HepG2 (cell line): Measurements from ENCODE around the gene FTCD. TPM values are rescaled to one million over a fixed set of nuclear protein-coding genes. Genes with fewer than 3 reads are reported as not detected.

Experiments
- ATF4 ChIP-seq, 2 experiments: fragments of 450-650 bp in 1 of 2; sonication (generic) in 1 of 2; formaldehyde crosslinking; IDR thresholded peaks; 2 replicates each; pipeline versions ENCODE4 v1.5.0 to v1.8.0; 2020 to 2022; ENCODE audit warnings: mild to moderate bottlenecking in 1 of 2, missing genetic modification reagents in 1 of 2
- ATM ChIP-seq: fragments of 450-650 bp; IDR thresholded peaks from 2 replicates; pipeline ENCODE4 v1.7.1; 2017; ENCODE audit warnings: mild to moderate bottlenecking, borderline replicate concordance
- CBFB ChIP-seq: sonication (generic); formaldehyde crosslinking; IDR thresholded peaks from 2 replicates; pipeline ENCODE4 v1.4.0; 2020; ENCODE audit warnings: missing genetic modification reagents
- ETV6 ChIP-seq: sonication (generic); formaldehyde crosslinking; conservative IDR thresholded peaks from 2 replicates; pipeline ENCODE4 v1.4.0; 2020; ENCODE audit warnings: missing genetic modification reagents
- HIC2 ChIP-seq: sonication (generic); formaldehyde crosslinking; IDR thresholded peaks from 2 replicates; pipeline ENCODE4 v1.9.0; 2022; ENCODE audit warnings: low read depth, missing genetic modification reagents
- ISX ChIP-seq: sonication (generic); formaldehyde crosslinking; conservative IDR thresholded peaks from 2 replicates; pipeline ENCODE4 v1.5.0; 2020; ENCODE audit warnings: missing genetic modification reagents
- MBD4 ChIP-seq: IDR thresholded peaks from 2 replicates; pipeline ENCODE4 v1.6.1; 2012; ENCODE audit warnings: low read length, inconsistent platforms, borderline replicate concordance
- MTF2 ChIP-seq: sonication (generic); formaldehyde crosslinking; IDR thresholded peaks from 2 replicates; pipeline ENCODE4 v1.5.0; 2020; ENCODE audit warnings: missing genetic modification reagents, borderline replicate concordance
- MYC ChIP-seq: sonication (generic); formaldehyde crosslinking; IDR thresholded peaks from 2 replicates; pipeline ENCODE4 v1.9.0; 2021; ENCODE audit warnings: missing genetic modification reagents, borderline replicate concordance
- NCOA1 ChIP-seq: sonication (generic); formaldehyde crosslinking; IDR thresholded peaks from 2 replicates; pipeline ENCODE4 v1.9.0; 2021; ENCODE audit warnings: missing genetic modification reagents
- NFKB2 ChIP-seq: sonication (generic); formaldehyde crosslinking; IDR thresholded peaks from 2 replicates; pipeline ENCODE4 v1.4.0; 2020; ENCODE audit warnings: missing genetic modification reagents, borderline replicate concordance
- NPAS2 ChIP-seq: sonication (generic); formaldehyde crosslinking; IDR thresholded peaks from 2 replicates; pipeline ENCODE4 v1.8.0; 2022; ENCODE audit warnings: mild to moderate bottlenecking, missing genetic modification reagents, borderline replicate concordance
- NR1H2 ChIP-seq: sonication (generic); formaldehyde crosslinking; IDR thresholded peaks from 2 replicates; pipeline ENCODE4 v1.8.1; 2022; ENCODE audit warnings: low read depth, missing genetic modification reagents, borderline replicate concordance
- POLR2G ChIP-seq: fragments of 200-400 bp; formaldehyde crosslinking; IDR thresholded peaks from 2 replicates; pipeline ENCODE4 v1.6.1; 2018; ENCODE audit warnings: mild to moderate bottlenecking, low read depth, low read length, moderate library complexity
- SALL2 ChIP-seq: sonication (generic); formaldehyde crosslinking; IDR thresholded peaks from 2 replicates; pipeline ENCODE4 v1.8.1; 2023; ENCODE audit warnings: mild to moderate bottlenecking, missing genetic modification reagents, inconsistent platforms
- SP1 ChIP-seq, 2 experiments: fragments of 450-650 bp in 1 of 2; sonication (generic) in 1 of 2; formaldehyde crosslinking in 1 of 2; IDR thresholded peaks; 2 replicates each; pipeline versions ENCODE4 v1.4.0 to v1.6.1; 2016 to 2020; ENCODE audit warnings: missing genetic modification reagents in 1 of 2
- STAG1 ChIP-seq: sonication (generic); formaldehyde crosslinking; IDR thresholded peaks from 2 replicates; pipeline ENCODE4 v1.4.0; 2020; ENCODE audit warnings: missing genetic modification reagents
- THRA ChIP-seq: sonication (generic); formaldehyde crosslinking; IDR thresholded peaks from 2 replicates; pipeline ENCODE4 v1.4.0; 2020; ENCODE audit warnings: missing genetic modification reagents, borderline replicate concordance
- TRIM22 ChIP-seq: fragments of 450-650 bp; IDR thresholded peaks from 2 replicates; pipeline ENCODE4 v1.6.1; 2017
- ZNF276 ChIP-seq: sonication (generic); formaldehyde crosslinking; IDR thresholded peaks from 2 replicates; pipeline ENCODE4 v1.4.0; 2020; ENCODE audit warnings: mild to moderate bottlenecking, low read depth, missing genetic modification reagents
- ZNF34 ChIP-seq: sonication (generic); formaldehyde crosslinking; IDR thresholded peaks from 2 replicates; pipeline ENCODE4 v1.4.0; 2020; ENCODE audit warnings: mild to moderate bottlenecking, missing genetic modification reagents, borderline replicate concordance
- polyA plus RNA-seq, 8 experiments: library from polyadenylated mRNA; depleted of rRNA in 3 of 8; stranded (reverse) in 7 of 8; unstranded in 1 of 8; fragments of >200 nt; fragmentation: Illumina TruSeq in 4 of 8; extraction: Trizol in 4 of 8; gene quantifications; 2 replicates each; pipeline versions ENCODE4 v1.2.1 to v1.2.3, GENCODE V29; 2011 to 2016; ENCODE audit warnings: low read depth in 4 of 8, missing spikeins in 1 of 8, mixed read lengths in 1 of 8; ENCODE audit not compliant: insufficient read depth in 1 of 8
- total RNA-seq, 5 experiments: library from RNA; depleted of rRNA; stranded (reverse); fragments of >200 nt; fragmentation: Illumina TruSeq; extraction: Trizol; gene quantifications; 2 replicates each; pipeline ENCODE4 v1.2.3, GENCODE V29; 2016; ENCODE audit warnings: low read depth in 1 of 5

Gene FTCD
- total and polyA plus RNA-seq, 2 of the 13 experiments (the other 11 are each of a cell fraction or from before 2014, with no cell fraction given) = 75.7 to 105 TPM

- TF ChIP-seq ZNF276 (CRISPR knock-in tag) (no peak), ISX (CRISPR knock-in tag) (no peak), NFKB2 (CRISPR knock-in tag) (no peak; the same call in 1 of the 2 replicates), MBD4 (no peak), ETV6 (CRISPR knock-in tag) (no peak; the same call in 1 of the 2 replicates), MTF2 (CRISPR knock-in tag) (0 out of 2 replicates have a peak, but pooled peaks have one; percentile 86), THRA (CRISPR knock-in tag) (no peak), CBFB (CRISPR knock-in tag) (peak; percentile 39), MYC (CRISPR knock-in tag) (peak; percentile 77), STAG1 (CRISPR knock-in tag) (no peak), HIC2 (CRISPR knock-in tag) (peak; percentile 47; the same call in 1 of the 2 replicates), ZNF34 (no peak), NCOA1 (no peak), SP1 (IDR thresholded peaks at IDR 0.05) (no peak), SP1 (CRISPR knock-in tag; IDR thresholded peaks at IDR 0.05) (no peak), SALL2 (CRISPR knock-in tag) (0 out of 2 replicates have a peak, but pooled peaks have one; percentile 13), NPAS2 (CRISPR knock-in tag) (0 out of 2 replicates have a peak, but pooled peaks have one; percentile 77), NR1H2 (CRISPR knock-in tag) (no peak), ATF4 (CRISPR knock-in tag; IDR thresholded peaks at IDR 0.05) (no peak; a peak in 1 of 4 replicates), TRIM22 (no peak), POLR2G (peak; percentile 99), ATM (no peak)
Observed at GRCh38 chr21:46155514-46156377, at the start of gene FTCD (continued).
